Measurements from ENCODE around the gene ADM2.

Gene ADM2

GRCh38 chr22:50469377-50470305, 11.7 kb upstream of the ADM2 start:
- peak; percentile 65 for DNase-seq

GRCh38 chr22:50470491-50470890, 10.9 kb upstream of the ADM2 start:
- no peak for DNase-seq

- DNase-seq, result no peak
These were observed 10.0 kb upstream of the ADM2 start for GRCh38 chr22:50471197-50471847.

- DNase-seq, result no peak
These were observed 9.4 kb upstream of the ADM2 start for GRCh38 chr22:50471962-50472361.

- no peak for DNase-seq
These were observed 8.3 kb upstream of the ADM2 start for GRCh38 chr22:50473088-50473487.

- DNase-seq, result no peak
These were observed 7.3 kb upstream of the ADM2 start for GRCh38 chr22:50473855-50474671.

GRCh38 chr22:50474710-50475651, 6.4 kb upstream of the ADM2 start, which contains the start of gene SBF1:
SBF1 (minus strand) TSS chr22:50475035; CDS start chr22:50474840, 195 bp downstream.
- peak; percentile 66 for DNase-seq

- DNase-seq, result no peak
These were observed 5.7 kb upstream of the ADM2 start for GRCh38 chr22:50475652-50476002.

- DNase-seq, result no peak
These were observed 4.5 kb upstream of the ADM2 start for GRCh38 chr22:50476868-50477267.

- DNase-seq, result no peak
These were observed 3.4 kb upstream of the ADM2 start for GRCh38 chr22:50477923-50478322.

- DNase-seq, result no peak
These were observed 1.6 kb upstream of the ADM2 start for GRCh38 chr22:50479721-50480120.

GRCh38 chr22:50481045-50481439, 301 bp upstream of the ADM2 start:
- no peak for DNase-seq

- no peak for DNase-seq
These were observed 1.0 kb downstream of the ADM2 start for GRCh38 chr22:50482107-50483074.

GRCh38 chr22:50483106-50483505, 1.8 kb downstream of the ADM2 start:
- DNase-seq, result no peak

- no peak for DNase-seq
These were observed 2.2 kb downstream of the ADM2 start for GRCh38 chr22:50483556-50483955.

GRCh38 chr22:50483977-50484853, 2.9 kb downstream of the ADM2 start:
- DNase-seq, result no peak

- DNase-seq, result no peak
These were observed 4.1 kb downstream of the ADM2 start for GRCh38 chr22:50485221-50486131.

- no peak for DNase-seq
These were observed 5.4 kb downstream of the ADM2 start, which contains the start of gene MIOX for GRCh38 chr22:50486561-50487289. MIOX (plus strand) TSS chr22:50486859; CDS start chr22:50486898, 39 bp downstream.

All from NCI-H226 (cell line).